Measurements from ENCODE around the gene RYR1. TPM values are rescaled to one million over a fixed set of nuclear protein-coding genes. Genes with fewer than 3 reads are reported as not detected.
"Not testable (repeated sequence)": the region's sequence is repeated elsewhere in the genome, so short reads cannot be mapped to it uniquely, and the experiment has no call there.

The RYR1 gene
- total RNA-seq, 1 donor from 2014 or later, result 9.3 TPM

DNA sequence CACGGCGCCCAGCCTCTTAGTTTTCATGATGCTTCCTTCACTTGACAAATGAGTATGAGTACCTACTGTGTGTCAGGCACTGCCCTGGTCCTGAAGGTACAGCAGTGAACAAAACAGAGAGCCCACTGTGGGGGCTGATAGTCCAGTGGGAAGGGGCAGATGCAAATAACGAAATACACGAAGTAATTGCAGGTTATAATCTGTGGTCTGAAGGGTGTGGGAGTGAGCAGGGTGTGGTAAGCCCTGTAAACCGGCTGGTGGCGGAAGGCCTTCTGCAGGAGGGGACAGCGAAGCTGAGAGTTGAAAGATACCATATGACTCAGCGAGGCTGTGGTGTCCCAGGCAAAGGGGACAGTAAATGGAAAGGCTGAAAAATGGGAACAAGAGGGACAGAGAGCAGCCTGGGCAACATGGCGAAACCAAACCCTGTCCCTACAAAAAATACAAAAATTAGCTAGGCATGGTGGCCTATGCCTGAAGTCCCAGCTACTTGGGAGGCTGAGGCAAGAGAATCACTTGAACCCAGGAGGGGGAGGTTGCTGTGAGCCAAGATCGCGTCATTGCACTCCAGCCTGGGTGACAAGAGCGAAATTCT, 123.8 kb downstream of the RYR1 start:
- Mint-ChIP-seq H3K36me3 (no peaks in the 10 kb centered on the region), H3K4me3 (no peak overlapping the region), H3K27ac (no peak overlapping the region), H3K4me1 (ENCODE audit: unreplicated experiment) (no peaks in the 10 kb centered on the region), H3K9me3 (no peaks in the 10 kb centered on the region), H3K27me3 (peaks cover 5% of the 10 kb centered on the region)
- DNase-seq (ENCODE audit: extremely low spot score, unreplicated experiment), result no peak
- TF ChIP-seq, protein P1, sequence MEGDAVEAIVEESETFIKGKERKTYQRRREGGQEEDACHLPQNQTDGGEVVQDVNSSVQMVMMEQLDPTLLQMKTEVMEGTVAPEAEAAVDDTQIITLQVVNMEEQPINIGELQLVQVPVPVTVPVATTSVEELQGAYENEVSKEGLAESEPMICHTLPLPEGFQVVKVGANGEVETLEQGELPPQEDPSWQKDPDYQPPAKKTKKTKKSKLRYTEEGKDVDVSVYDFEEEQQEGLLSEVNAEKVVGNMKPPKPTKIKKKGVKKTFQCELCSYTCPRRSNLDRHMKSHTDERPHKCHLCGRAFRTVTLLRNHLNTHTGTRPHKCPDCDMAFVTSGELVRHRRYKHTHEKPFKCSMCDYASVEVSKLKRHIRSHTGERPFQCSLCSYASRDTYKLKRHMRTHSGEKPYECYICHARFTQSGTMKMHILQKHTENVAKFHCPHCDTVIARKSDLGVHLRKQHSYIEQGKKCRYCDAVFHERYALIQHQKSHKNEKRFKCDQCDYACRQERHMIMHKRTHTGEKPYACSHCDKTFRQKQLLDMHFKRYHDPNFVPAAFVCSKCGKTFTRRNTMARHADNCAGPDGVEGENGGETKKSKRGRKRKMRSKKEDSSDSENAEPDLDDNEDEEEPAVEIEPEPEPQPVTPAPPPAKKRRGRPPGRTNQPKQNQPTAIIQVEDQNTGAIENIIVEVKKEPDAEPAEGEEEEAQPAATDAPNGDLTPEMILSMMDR (conservative IDR thresholded peaks at IDR 0.05), result no peak

DNA sequence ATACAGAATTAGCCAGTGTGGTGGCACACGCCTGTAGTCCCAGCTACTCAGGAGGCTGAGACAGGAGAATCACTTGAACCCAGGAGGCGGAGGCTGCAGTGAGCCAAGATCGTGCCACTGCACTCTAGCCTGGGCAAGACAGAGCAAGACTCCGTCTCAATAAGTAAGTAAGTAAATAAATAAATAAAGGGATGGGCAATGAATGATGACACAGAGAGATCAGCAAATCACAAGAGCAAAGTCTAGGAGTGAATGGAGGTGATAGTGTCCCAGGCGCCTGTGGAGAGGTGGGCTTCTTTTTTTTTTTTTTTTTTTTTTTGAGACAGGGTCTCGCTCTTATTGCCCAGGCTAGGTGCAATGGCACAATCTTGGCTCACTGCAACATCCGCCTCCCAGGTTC, 125.4 kb downstream of the RYR1 start:
- DNase-seq (ENCODE audit: extremely low spot score, unreplicated experiment); H3K27ac Mint-ChIP-seq; H3K9me3 Mint-ChIP-seq; H3K36me3 Mint-ChIP-seq; H3K27me3 Mint-ChIP-seq; H3K4me1 Mint-ChIP-seq (ENCODE audit: unreplicated experiment); H3K4me3 Mint-ChIP-seq: not testable (repeated sequence)

DNA sequence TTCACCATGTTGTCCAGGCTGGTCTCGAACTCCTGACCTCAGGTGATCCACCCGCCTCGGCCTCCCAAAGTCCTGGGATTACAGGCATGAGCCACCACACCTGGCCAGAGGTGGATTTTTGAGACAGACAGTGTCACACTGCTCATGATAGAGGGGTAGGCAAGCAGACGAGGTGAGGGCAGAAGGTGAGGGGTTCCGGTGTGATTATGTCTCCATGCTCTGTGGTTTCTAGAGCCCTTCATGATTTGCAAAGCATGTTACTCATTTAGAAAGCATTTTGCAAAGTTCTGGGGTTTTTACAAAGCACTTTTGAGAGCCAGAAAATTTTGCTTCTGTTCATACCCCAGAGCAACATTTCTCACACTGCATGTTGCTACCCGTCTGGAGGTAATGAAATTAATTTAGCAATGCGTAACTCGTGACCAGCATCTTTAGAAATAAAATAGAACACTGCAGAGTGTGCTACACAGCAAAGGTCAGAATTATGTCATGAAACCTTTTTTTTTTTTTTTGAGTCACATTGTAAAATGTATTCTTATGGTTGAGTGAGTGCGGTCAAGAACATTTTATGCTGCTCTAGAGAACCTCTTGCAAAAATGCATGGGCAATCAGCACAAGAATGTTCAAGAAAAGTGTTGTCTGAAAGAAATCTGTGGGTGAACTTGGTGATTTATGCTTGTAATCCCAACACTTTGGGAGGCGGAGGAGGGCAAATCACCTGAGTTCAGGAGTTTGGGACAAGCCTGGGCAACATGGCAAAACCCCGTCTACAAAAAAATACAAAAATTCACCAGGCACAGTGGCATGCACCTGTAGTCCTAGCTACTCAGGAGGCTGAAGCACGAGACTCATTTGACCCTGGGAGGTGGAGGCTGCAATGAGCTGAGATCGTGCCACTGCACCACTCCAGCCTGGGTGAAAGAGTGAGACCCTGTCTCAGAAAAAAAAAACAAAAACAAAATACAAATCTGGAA, 126.2 kb downstream of the RYR1 start:
- Mint-ChIP-seq H3K27ac (no peak overlapping the region), H3K4me1 (ENCODE audit: unreplicated experiment) (no peaks in the 10 kb centered on the region), H3K36me3 (no peaks in the 10 kb centered on the region), H3K27me3 (peaks cover 5% of the 10 kb centered on the region), H3K9me3 (no peaks in the 10 kb centered on the region), H3K4me3 (no peak overlapping the region)
- TF ChIP-seq, protein P1 (conservative IDR thresholded peaks at IDR 0.05), result no peak
- DNase-seq (ENCODE audit: extremely low spot score, unreplicated experiment), result no peak

- Mint-ChIP-seq H3K36me3 (no peaks in the 10 kb centered on the region), H3K4me3 (no peak overlapping the region), H3K27me3 (peaks cover 5% of the 10 kb centered on the region), H3K27ac (no peak overlapping the region), H3K4me1 (ENCODE audit: unreplicated experiment) (no peaks in the 10 kb centered on the region), H3K9me3 (no peaks in the 10 kb centered on the region)
- no peak for DNase-seq (ENCODE audit: extremely low spot score, unreplicated experiment)
- TF ChIP-seq, protein P1 (conservative IDR thresholded peaks at IDR 0.05), result no peak
Measured at GRCh38 chr19:38561053-38561606, 127.6 kb downstream of the RYR1 start.

DNA sequence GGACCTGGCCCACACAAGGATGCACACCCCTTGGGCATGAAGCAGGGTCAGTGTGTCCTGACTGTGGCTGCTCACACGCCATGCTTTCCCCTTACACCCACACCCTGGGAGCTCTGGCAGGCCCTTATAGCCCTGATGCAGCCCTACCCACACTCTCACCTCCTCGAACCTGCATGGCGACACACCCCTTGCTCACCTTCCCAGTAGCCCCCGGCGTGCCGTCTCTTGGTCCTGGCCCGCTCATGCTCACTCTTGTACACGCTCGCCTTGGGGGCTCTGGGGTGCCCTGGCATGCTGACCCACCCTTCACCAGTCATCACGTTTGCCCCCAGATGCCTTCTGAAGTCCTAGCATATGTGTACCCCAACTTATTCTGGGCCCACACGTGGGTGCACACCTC, 128.2 kb downstream of the RYR1 start:
- no peak overlapping the region for H3K27ac Mint-ChIP-seq

More for the DNA sequence above, 128.2 kb downstream of the RYR1 start:
- Mint-ChIP-seq H3K27me3 (peaks cover 5% of the 10 kb centered on the region), H3K36me3 (no peaks in the 10 kb centered on the region), H3K9me3 (no peaks in the 10 kb centered on the region), H3K4me1 (ENCODE audit: unreplicated experiment) (no peaks in the 10 kb centered on the region), H3K4me3 (no peak overlapping the region)
- TF ChIP-seq, protein P1 (conservative IDR thresholded peaks at IDR 0.05), result no peak
- no peak for DNase-seq (ENCODE audit: extremely low spot score, unreplicated experiment)
